NCI-H345 treated with DMSO at 0.1 percent for 48 hours (cell line): ENCODE results near the gene MICAL3.

Experiments
- DNase-seq: peaks from one replicate; lab custom pipeline; 2025; ENCODE audit not compliant: unreplicated experiment; lab: John Stamatoyannopoulos, UW

Gene MICAL3

GRCh38 chr22:17956630-17957029 lies 67.7 kb downstream of the MICAL3 start:
- no peak for DNase-seq

GRCh38 chr22:17955590-17956379 lies 68.6 kb downstream of the MICAL3 start:
- DNase-seq = no peak

- no peak for DNase-seq
Observed at GRCh38 chr22:17954860-17955587, 69.3 kb downstream of the MICAL3 start.

- no peak for DNase-seq
Observed at GRCh38 chr22:17954200-17954859, 70.0 kb downstream of the MICAL3 start.

GRCh38 chr22:17953147-17953546 lies 71.2 kb downstream of the MICAL3 start:
- DNase-seq = no peak

GRCh38 chr22:17952273-17952801 lies 72.0 kb downstream of the MICAL3 start:
- DNase-seq = no peak

- no peak for DNase-seq
Observed at GRCh38 chr22:17951315-17951714, 73.0 kb downstream of the MICAL3 start.

GRCh38 chr22:17950651-17951214 lies 73.6 kb downstream of the MICAL3 start:
- DNase-seq = no peak

GRCh38 chr22:17949642-17950473 lies 74.5 kb downstream of the MICAL3 start:
- no peak for DNase-seq

GRCh38 chr22:17948101-17948500 lies 76.3 kb downstream of the MICAL3 start:
- DNase-seq = no peak

- DNase-seq = peak; percentile 35
Observed at GRCh38 chr22:17946662-17947367, 77.5 kb downstream of the MICAL3 start.

GRCh38 chr22:17945888-17946648 lies 78.3 kb downstream of the MICAL3 start:
- DNase-seq = peak; percentile 55

GRCh38 chr22:17945156-17945887 lies 79.0 kb downstream of the MICAL3 start:
- no peak for DNase-seq

- no peak for DNase-seq
Observed at GRCh38 chr22:17944256-17944655, 80.1 kb downstream of the MICAL3 start.

GRCh38 chr22:17943533-17944249 lies 80.7 kb downstream of the MICAL3 start:
- peak; percentile 8 for DNase-seq

- no peak for DNase-seq
Observed at GRCh38 chr22:17942721-17943120, 81.6 kb downstream of the MICAL3 start.

GRCh38 chr22:17941471-17942406 lies 82.6 kb downstream of the MICAL3 start:
- DNase-seq = no peak
